ENCODE measurements around the gene PCDHB9. TPM values are rescaled to one million over a fixed set of nuclear protein-coding genes. Genes with fewer than 3 reads are reported as not detected.
"Not testable (repeated sequence)": the region's sequence is repeated elsewhere in the genome, so short reads cannot be mapped to it uniquely, and the experiment has no call there.

PCDHB9 gene
- under 1 TPM; 0.34 to 0.61 TPM for total RNA-seq
- long read RNA-seq: 0 reads

GRCh38 chr5:141186897-141187512, at the start of gene PCDHB9:
Gene PCDHB9 (plus strand): TSS chr5:141187161. CDS start chr5:141187319, 158 bp downstream.
- DNase-seq (peak in 1 of 2 donors; percentile 16), ATAC-seq (no peak)

GRCh38 chr5:141137346-141137745, 49.6 kb upstream of the PCDHB9 start:
- intact Hi-C loops (cut with DNase I, micrococcal nuclease); ATAC-seq; DNase-seq: not testable (repeated sequence)

More at GRCh38 chr5:141186897-141187512, at the start of gene PCDHB9:
- intact Hi-C loops (cut with DNase I, micrococcal nuclease): no loop called here

DNA sequence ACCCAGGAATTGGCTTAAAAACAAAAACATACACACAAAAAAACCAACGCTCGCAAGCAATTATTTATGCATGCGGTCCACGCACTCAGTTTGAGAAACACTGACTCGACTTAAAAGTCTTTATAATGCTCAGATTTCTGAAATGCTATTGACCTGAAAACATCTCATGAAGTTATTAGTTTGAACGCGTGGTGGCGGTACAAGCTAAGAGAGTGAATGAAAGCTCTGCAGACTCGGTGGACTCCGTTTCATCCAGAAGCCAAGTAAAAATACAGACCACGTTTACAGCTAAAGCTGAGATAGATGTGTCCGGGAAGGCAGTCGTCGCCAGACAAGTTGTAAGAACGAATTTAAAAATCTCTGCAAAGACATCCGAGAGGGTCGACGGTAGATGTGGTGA, 37.1 kb upstream of the PCDHB9 start, which contains the start of gene PCDHB6:
TSS of gene PCDHB6 (plus strand) at position 246 of the 400 bp plus-strand sequence. CDS start 201 bp downstream, outside the sequence.
- DNase-seq (no peak), ATAC-seq (no peak)
- intact Hi-C loops (cut with DNase I, micrococcal nuclease): no loop called here

DNA sequence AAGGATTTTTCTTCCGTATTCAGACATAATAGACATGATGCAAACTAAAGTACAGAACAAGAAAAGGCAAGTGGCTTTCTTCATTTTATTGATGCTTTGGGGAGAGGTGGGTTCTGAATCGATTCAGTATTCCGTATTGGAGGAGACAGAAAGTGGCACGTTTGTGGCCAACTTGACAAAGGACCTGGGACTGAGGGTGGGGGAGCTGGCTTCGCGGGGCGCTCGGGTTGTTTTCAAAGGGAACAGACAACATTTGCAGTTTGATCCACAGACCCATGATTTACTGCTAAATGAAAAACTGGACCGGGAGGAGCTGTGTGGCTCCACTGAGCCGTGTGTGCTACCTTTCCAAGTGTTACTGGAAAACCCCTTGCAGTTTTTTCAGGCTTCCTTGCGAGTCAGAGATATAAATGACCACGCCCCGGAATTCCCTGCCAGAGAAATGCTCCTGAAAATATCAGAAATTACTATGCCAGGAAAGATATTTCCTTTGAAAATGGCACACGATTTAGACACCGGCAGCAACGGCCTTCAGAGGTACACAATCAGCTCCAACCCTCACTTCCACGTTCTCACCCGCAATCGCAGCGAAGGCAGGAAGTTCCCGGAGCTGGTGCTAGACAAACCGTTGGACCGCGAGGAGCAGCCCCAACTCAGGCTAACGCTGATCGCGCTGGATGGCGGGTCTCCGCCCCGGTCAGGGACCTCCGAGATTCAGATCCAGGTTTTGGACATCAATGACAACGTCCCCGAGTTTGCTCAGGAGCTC, 36.6 kb upstream of the PCDHB9 start:
- ATAC-seq (no peak), DNase-seq (no peak)
- intact Hi-C loops (cut with DNase I, micrococcal nuclease): no loop called here

- ATAC-seq (no peak), DNase-seq (no peak)
- intact Hi-C loops (cut with DNase I, micrococcal nuclease): no loop called here
These were observed 36.0 kb upstream of the PCDHB9 start for GRCh38 chr5:141150993-141151325.

DNA sequence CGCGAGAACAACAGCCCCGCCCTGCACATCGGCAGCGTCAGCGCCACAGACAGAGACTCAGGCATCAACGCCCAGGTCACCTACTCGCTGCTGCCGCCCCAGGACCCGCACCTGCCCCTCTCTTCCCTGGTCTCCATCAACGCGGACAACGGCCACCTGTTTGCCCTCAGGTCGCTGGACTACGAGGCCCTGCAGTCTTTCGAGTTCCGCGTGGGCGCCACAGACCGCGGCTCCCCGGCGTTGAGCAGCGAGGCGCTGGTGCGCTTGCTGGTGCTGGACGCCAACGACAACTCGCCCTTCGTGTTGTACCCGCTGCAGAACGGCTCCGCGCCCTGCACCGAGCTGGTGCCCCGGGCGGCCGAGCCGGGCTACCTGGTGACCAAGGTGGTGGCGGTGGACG, 35.3 kb upstream of the PCDHB9 start:
- intact Hi-C loops (cut with DNase I, micrococcal nuclease); DNase-seq; ATAC-seq: not testable (repeated sequence)

DNA sequence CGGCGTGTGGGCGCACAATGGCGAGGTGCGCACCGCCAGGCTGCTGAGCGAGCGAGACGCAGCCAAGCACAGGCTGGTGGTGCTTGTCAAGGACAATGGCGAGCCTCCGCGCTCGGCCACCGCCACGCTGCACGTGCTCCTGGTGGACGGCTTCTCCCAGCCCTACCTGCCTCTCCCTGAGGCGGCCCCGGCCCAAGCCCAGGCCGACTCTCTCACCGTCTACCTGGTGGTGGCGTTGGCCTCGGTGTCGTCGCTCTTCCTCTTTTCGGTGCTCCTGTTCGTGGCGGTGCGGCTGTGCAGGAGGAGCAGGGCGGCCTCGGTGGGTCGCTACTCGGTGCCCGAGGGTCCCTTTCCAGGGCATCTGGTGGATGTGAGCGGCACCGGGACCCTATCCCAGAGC, 34.9 kb upstream of the PCDHB9 start:
- ATAC-seq; DNase-seq; intact Hi-C loops (cut with DNase I, micrococcal nuclease): not testable (repeated sequence)

DNA sequence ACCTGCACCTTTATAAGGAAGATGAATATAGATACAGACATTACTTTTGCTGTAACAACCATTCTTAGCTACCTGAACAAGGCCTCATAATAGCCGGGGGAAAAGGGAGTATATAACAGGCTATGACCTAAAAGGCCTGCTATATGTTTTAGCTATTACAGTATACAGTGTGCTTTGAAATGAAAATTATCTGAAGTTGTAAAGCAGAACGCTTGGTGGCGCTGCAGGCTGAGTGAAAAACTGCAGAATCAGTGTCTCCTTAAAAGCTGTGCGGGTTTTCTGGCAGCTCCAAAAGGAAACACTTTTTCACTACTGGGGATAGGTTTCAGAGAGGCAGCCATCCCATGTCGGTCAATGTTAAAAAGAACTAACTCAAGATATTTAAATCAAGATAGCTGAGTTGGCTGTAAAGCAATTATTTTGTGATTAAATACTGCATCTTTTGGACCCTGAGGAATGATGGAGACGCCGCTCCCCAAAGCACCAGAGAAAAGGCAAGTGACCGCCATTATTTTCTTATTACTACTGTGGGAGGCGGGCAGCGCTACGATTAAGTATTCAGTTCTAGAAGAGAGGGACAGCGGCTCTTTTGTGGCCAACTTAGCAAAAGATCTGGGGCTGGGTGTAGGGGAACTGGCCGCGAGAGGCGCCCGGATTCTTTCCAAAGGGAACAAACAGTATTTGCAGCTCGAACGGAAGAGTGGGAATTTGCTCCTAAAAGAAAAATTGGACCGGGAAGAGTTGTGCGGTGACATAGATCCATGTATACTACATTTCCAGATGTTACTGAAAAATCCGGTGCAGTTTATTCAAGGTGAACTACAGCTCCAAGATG, 31.2 kb upstream of the PCDHB9 start:
- intact Hi-C loops (cut with DNase I, micrococcal nuclease): no loop called here
- DNase-seq: no peak

DNA sequence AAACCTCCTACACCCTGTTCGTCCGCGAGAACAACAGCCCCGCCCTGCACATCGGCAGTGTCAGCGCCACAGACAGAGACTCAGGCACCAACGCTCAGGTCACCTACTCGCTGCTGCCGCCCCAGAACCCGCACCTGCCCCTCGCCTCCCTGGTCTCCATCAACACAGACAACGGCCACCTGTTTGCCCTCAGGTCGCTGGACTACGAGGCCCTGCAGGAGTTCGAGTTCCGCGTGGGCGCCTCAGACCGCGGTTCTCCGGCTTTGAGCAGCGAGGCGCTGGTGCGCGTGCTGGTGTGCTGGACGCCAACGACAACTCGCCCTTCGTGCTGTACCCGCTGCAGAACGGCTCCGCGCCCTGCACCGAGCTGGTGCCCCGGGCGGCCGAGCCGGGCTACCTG, 29.6 kb upstream of the PCDHB9 start:
- DNase-seq; intact Hi-C loops (cut with DNase I, micrococcal nuclease); ATAC-seq: not testable (repeated sequence)

More for the DNA sequence above, 31.2 kb upstream of the PCDHB9 start:
- no peak for ATAC-seq

- ATAC-seq; intact Hi-C loops (cut with DNase I, micrococcal nuclease); DNase-seq: not testable (repeated sequence)
These were observed 29.1 kb upstream of the PCDHB9 start for GRCh38 chr5:141157901-141158300.

DNA sequence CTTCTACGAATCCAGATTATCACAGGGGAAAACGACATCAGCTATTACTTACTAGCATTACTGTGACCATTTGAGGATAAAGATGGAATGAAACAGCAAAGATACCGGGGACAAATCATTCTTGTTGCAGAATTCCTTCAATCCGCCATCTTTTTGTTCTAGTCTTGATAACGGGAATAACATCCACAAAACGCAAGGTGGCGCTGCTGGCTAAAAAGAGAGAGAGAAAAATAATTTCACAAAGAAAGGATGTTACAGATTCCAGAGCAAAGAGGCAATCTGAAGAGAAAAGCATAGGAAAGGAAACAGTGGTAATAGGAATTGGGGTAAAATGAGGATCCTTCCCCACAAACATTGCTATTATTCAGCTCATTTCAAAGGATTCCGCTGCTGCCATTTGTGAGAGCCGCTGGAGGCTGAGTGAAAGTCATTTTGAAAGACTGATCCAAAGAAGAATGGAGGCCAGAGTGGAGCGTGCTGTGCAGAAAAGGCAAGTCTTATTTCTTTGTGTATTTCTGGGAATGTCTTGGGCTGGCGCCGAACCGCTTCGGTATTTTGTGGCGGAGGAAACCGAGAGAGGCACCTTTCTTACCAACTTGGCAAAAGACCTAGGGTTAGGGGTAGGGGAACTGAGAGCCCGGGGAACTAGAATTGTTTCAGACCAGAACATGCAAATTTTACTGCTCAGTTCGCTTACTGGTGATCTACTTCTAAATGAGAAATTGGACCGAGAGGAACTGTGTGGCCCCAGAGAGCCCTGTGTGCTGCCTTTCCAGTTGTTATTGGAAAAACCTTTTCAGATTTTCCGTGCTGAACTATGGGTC, 14.4 kb upstream of the PCDHB9 start, which contains the start of gene PCDHB7:
TSS of gene PCDHB7 (plus strand) at position 264 of the 824 bp plus-strand sequence. CDS start at position 456, 192 bp downstream.
- intact Hi-C loops (cut with DNase I, micrococcal nuclease): no loop called here
- DNase-seq (no peak), ATAC-seq (no peak)

DNA sequence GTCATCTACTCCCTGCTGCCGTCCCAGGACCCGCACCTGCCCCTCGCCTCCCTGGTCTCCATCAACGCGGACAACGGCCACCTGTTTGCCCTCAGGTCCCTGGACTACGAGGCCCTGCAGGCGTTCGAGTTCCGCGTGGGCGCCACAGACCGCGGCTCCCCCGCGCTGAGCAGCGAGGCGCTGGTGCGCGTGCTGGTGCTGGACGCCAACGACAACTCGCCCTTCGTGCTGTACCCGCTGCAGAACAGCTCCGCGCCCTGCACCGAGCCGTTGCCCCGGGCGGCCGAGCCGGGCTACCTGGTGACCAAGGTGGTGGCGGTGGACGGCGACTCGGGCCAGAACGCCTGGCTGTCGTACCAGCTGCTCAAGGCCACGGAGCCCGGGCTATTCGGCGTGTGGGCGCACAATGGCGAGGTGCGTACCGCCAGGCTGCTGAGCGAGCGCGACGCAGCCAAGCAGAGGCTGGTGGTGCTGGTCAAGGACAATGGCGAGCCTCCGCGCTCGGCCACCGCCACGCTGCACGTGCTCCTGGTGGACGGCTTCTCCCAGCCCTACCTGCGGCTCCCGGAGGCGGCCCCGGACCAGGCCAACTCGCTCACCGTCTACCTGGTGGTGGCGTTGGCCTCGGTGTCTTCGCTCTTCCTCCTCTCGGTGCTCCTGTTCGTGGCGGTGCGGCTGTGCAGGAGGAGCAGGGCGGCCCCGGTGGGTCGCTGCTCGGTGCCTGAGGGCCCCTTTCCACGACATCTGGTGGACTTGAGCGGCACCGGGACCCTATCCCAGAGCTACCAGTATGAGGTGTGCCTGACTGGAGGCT, 12.5 kb upstream of the PCDHB9 start:
- intact Hi-C loops (cut with DNase I, micrococcal nuclease); DNase-seq; ATAC-seq: not testable (repeated sequence)

DNA sequence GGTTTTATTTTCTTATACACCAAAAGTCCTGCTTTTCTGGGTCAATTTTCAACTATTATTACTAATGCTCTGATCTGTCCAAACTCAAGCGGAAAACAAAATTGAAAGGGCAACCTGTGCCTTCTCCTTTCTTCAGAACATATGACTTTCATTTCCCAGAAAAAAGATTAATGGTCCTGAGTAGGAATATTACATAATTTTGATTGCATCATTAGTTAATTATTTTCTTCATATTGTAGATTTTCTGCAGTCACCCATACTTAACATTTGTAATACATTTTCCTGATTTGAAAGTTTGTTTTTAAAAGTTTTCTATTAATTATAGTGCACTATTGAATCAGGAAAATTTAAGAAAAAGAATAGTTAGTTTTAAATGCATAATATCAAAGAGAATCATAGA, 11.0 kb upstream of the PCDHB9 start:
- DNase-seq (no peak), ATAC-seq (no peak)
- intact Hi-C loops (cut with DNase I, micrococcal nuclease): no loop called here

DNA sequence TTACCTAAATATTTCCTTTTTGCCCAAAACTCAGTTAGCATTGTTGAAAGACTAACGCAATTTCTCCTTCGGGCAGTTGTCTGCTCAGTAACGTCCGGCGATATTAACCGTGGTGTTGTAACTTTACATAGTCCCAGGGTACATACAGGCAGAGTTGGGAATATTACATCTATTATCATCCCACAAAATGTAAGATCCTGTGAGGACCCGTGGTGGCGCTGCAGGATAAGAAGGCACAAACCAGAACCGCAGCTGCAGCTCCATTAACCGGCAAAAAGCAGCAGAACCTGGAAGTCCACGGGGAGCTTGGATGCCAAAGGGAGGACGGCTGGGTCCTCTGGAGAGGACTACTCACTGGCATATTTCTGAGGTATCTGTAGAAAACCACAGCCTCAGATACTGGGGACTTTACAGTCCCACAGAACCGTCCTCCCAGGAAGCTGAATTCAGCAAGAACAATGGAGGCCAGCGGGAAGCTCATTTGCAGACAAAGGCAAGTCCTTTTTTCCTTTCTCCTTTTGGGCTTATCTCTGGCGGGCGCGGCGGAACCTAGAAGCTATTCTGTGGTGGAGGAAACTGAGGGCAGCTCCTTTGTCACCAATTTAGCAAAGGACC, 9.3 kb upstream of the PCDHB9 start, which contains the start of gene PCDHB8:
TSS of gene PCDHB8 (plus strand) at position 214 of the 615 bp plus-strand sequence. CDS start at position 459, 245 bp downstream.
- intact Hi-C loops (cut with DNase I, micrococcal nuclease); ATAC-seq; DNase-seq: not testable (repeated sequence)

DNA sequence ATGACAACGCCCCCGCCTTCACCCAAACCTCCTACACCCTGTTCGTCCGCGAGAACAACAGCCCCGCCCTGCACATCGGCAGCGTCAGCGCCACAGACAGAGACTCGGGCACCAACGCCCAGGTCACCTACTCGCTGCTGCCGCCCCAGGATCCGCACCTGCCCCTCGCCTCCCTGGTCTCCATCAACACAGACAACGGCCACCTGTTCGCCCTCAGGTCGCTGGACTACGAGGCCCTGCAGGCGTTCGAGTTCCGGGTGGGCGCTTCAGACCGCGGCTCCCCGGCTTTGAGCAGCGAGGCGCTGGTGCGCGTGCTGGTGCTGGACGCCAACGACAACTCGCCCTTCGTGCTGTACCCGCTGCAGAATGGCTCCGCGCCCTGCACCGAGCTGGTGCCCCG, 7.6 kb upstream of the PCDHB9 start:
- ATAC-seq; DNase-seq; intact Hi-C loops (cut with DNase I, micrococcal nuclease): not testable (repeated sequence)

GRCh38 chr5:141179876-141180275, 7.1 kb upstream of the PCDHB9 start:
- ATAC-seq; intact Hi-C loops (cut with DNase I, micrococcal nuclease); DNase-seq: not testable (repeated sequence)

DNA sequence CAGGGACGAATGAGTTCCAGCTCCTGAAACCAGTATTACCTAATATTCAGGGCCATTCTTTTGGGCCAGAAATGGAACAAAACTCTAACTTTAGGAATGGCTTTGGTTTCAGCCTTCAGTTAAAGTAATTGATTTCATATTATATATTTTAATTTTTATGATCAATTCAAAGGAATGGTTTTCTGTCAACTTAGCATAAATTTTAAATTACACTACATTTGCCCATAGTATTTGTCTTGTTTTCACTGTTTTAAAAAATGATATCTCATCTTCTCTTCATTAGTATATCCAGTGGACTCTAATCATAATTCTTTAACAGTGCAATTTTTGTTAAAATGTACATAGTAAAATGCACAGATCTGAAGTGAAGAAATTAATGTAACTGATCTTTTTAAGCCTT, 6.6 kb upstream of the PCDHB9 start:
- intact Hi-C loops (cut with DNase I, micrococcal nuclease): no loop called here
- ATAC-seq: no peak
- DNase-seq: no peak

Measured in left colon (tissue), 2 donors.